Immature natural killer cell (primary cell): ENCODE measurements around the gene GPR146. TPM values are rescaled to one million over a fixed set of nuclear protein-coding genes. Genes with fewer than 3 reads are reported as not detected.

ENCODE experiments used
- DNase-seq, 3 donors: peaks; one replicate each; pipeline ENCODE4 v3.0.0; 2022; ENCODE audit warnings: mixed read lengths in 1 of 3
- H3K27ac Mint-ChIP-seq, 6 donors: one replicate each; pipeline ENCODE4 v1.8.0; 2020; ENCODE audit warnings: mixed read lengths in 6 of 6, mild to moderate bottlenecking in 5 of 6, inconsistent platforms in 4 of 6, moderate library complexity in 3 of 6
- H3K27me3 Mint-ChIP-seq, 3 donors: one replicate each; pipeline ENCODE4 v1.8.0; 2020 to 2021; ENCODE audit warnings: low read depth in 3 of 3, mild to moderate bottlenecking in 3 of 3, mixed read lengths in 3 of 3, moderate library complexity in 3 of 3, inconsistent platforms in 1 of 3
- H3K36me3 Mint-ChIP-seq, 3 donors: one replicate each; pipeline ENCODE4 v1.8.0; 2020; ENCODE audit warnings: mixed read lengths in 3 of 3, inconsistent platforms in 2 of 3, mild to moderate bottlenecking in 2 of 3
- H3K4me1 Mint-ChIP-seq, 2 donors: one replicate each; pipeline ENCODE4 v1.8.0; 2020; ENCODE audit warnings: inconsistent platforms in 2 of 2, mild to moderate bottlenecking in 2 of 2, mixed read lengths in 2 of 2, moderate library complexity in 1 of 2
- H3K4me3 Mint-ChIP-seq, 5 donors: one replicate each; pipeline ENCODE4 v1.8.0; 2020; ENCODE audit warnings: mild to moderate bottlenecking in 5 of 5, mixed read lengths in 5 of 5, inconsistent platforms in 3 of 5, moderate library complexity in 3 of 5
- H3K9me3 Mint-ChIP-seq, 6 donors: one replicate each; pipeline ENCODE4 v1.8.0; 2020; ENCODE audit warnings: mild to moderate bottlenecking in 6 of 6, mixed read lengths in 6 of 6, inconsistent platforms in 4 of 6, moderate library complexity in 3 of 6
- polyA plus RNA-seq, 3 donors: library from polyadenylated mRNA; unstranded; fragments of 300-500 nt; fragmentation: Illumina TruSeq; gene quantifications; one replicate each; pipeline ENCODE4 v1.2.3, GENCODE V29; 2021

GPR146 gene
- polyA plus RNA-seq, 3 donors from 2014 or later: 1.1 to 1.9 TPM; not detected in 1

GRCh38 chr7:1099637-1100036, 55.3 kb downstream of the GPR146 start:
- Mint-ChIP-seq H3K27ac (no peak overlapping the region), H3K4me1 (no peaks in the 10 kb centered on the region)

GRCh38 chr7:1100386-1100785, 56.0 kb downstream of the GPR146 start:
- no peaks in the 10 kb centered on the region for H3K9me3 Mint-ChIP-seq
- H3K27me3 Mint-ChIP-seq: no peaks in the 10 kb centered on the region
- H3K4me1 Mint-ChIP-seq: no peaks in the 10 kb centered on the region
- DNase-seq: no peak
- H3K4me3 Mint-ChIP-seq: no peak overlapping the region
- H3K36me3 Mint-ChIP-seq: peaks cover 4 to 9% (median 6%) of the 10 kb centered on the region in 3 donors
- H3K27ac Mint-ChIP-seq: no peak overlapping the region

More at GRCh38 chr7:1099637-1100036, 55.3 kb downstream of the GPR146 start:
- Mint-ChIP-seq H3K36me3 (peaks cover 4 to 9% (median 6%) of the 10 kb centered on the region in 3 donors), H3K9me3 (no peaks in the 10 kb centered on the region), H3K27me3 (no peaks in the 10 kb centered on the region), H3K4me3 (no peak overlapping the region)
- no peak for DNase-seq

- Mint-ChIP-seq H3K27ac (no peak overlapping the region), H3K36me3 (peaks cover 4 to 9% (median 6%) of the 10 kb centered on the region in 3 donors), H3K4me3 (no peak overlapping the region), H3K4me1 (no peaks in the 10 kb centered on the region), H3K9me3 (no peaks in the 10 kb centered on the region), H3K27me3 (no peaks in the 10 kb centered on the region)
- DNase-seq: no peak
Observed at GRCh38 chr7:1100834-1101562, 56.7 kb downstream of the GPR146 start.

- DNase-seq: no peak
- Mint-ChIP-seq H3K27me3 (peaks cover 0 to 2% (median 0%) of the 10 kb centered on the region in 3 donors), H3K9me3 (no peaks in the 10 kb centered on the region), H3K4me1 (no peaks in the 10 kb centered on the region), H3K27ac (peak overlapping the region in 1 of 6 donors; percentile 16), H3K4me3 (no peak overlapping the region), H3K36me3 (peaks cover 4 to 9% (median 6%) of the 10 kb centered on the region in 3 donors)
Observed at GRCh38 chr7:1101563-1102431, 57.5 kb downstream of the GPR146 start.

GRCh38 chr7:1103009-1103788, 58.9 kb downstream of the GPR146 start:
- H3K36me3 Mint-ChIP-seq: peaks cover 0 to 1% (median 1%) of the 10 kb centered on the region in 3 donors
- peak overlapping the region in 1 of 5 donors; percentile 82 for H3K4me3 Mint-ChIP-seq
- H3K9me3 Mint-ChIP-seq: no peaks in the 10 kb centered on the region
- H3K27ac Mint-ChIP-seq: peak overlapping the region in 1 of 6 donors; percentile 60
- H3K4me1 Mint-ChIP-seq: no peaks in the 10 kb centered on the region
- DNase-seq: no peak
- peaks cover 0 to 2% (median 0%) of the 10 kb centered on the region in 3 donors for H3K27me3 Mint-ChIP-seq

GRCh38 chr7:1103789-1104515, 59.6 kb downstream of the GPR146 start:
- Mint-ChIP-seq H3K9me3 (no peaks in the 10 kb centered on the region), H3K27me3 (peaks cover 0 to 2% (median 0%) of the 10 kb centered on the region in 3 donors), H3K4me3 (peak overlapping the region in 1 of 5 donors; percentile 82), H3K36me3 (no peaks in the 10 kb centered on the region), H3K27ac (no peak overlapping the region), H3K4me1 (no peaks in the 10 kb centered on the region)
- DNase-seq: no peak

- H3K9me3 Mint-ChIP-seq: no peaks in the 10 kb centered on the region
- no peak for DNase-seq
- no peaks in the 10 kb centered on the region for H3K4me1 Mint-ChIP-seq
- no peak overlapping the region for H3K4me3 Mint-ChIP-seq
- H3K27me3 Mint-ChIP-seq: peaks cover 0 to 2% (median 0%) of the 10 kb centered on the region in 3 donors
- no peaks in the 10 kb centered on the region for H3K36me3 Mint-ChIP-seq
- H3K27ac Mint-ChIP-seq: no peak overlapping the region
Observed at GRCh38 chr7:1104516-1105179, 60.3 kb downstream of the GPR146 start.

GRCh38 chr7:1105189-1105588, 60.8 kb downstream of the GPR146 start:
- DNase-seq: no peak
- Mint-ChIP-seq H3K9me3 (no peaks in the 10 kb centered on the region), H3K4me3 (no peak overlapping the region), H3K27me3 (peaks cover 0 to 2% (median 0%) of the 10 kb centered on the region in 3 donors), H3K27ac (peak overlapping the region in 1 of 6 donors; percentile 45), H3K36me3 (no peaks in the 10 kb centered on the region), H3K4me1 (no peaks in the 10 kb centered on the region)

GRCh38 chr7:1106063-1106792, 61.9 kb downstream of the GPR146 start:
- no peak overlapping the region for H3K27ac Mint-ChIP-seq
- no peaks in the 10 kb centered on the region for H3K4me1 Mint-ChIP-seq
- H3K9me3 Mint-ChIP-seq: no peaks in the 10 kb centered on the region
- H3K36me3 Mint-ChIP-seq: no peaks in the 10 kb centered on the region
- DNase-seq: no peak
- H3K4me3 Mint-ChIP-seq: no peak overlapping the region
- H3K27me3 Mint-ChIP-seq: peaks cover 0 to 2% (median 0%) of the 10 kb centered on the region in 3 donors

GRCh38 chr7:1106793-1107421, 62.6 kb downstream of the GPR146 start:
- no peak overlapping the region for H3K27ac Mint-ChIP-seq
- no peaks in the 10 kb centered on the region for H3K9me3 Mint-ChIP-seq
- no peaks in the 10 kb centered on the region for H3K4me1 Mint-ChIP-seq
- peaks cover 0 to 2% (median 0%) of the 10 kb centered on the region in 3 donors for H3K27me3 Mint-ChIP-seq
- H3K4me3 Mint-ChIP-seq: no peak overlapping the region
- H3K36me3 Mint-ChIP-seq: no peaks in the 10 kb centered on the region
- no peak for DNase-seq

- DNase-seq: no peak
- Mint-ChIP-seq H3K9me3 (no peaks in the 10 kb centered on the region), H3K36me3 (no peaks in the 10 kb centered on the region), H3K27ac (no peak overlapping the region), H3K27me3 (peaks cover 0 to 2% (median 0%) of the 10 kb centered on the region in 3 donors), H3K4me3 (no peak overlapping the region), H3K4me1 (no peaks in the 10 kb centered on the region)
Observed at GRCh38 chr7:1108264-1108920, 64.0 kb downstream of the GPR146 start.
